Tibial nerve (tissue), 4 donors: ENCODE data around the gene MRPL27.

ENCODE experiments used
- CTCF ChIP-seq, 5 experiments: fragments of 200-600 bp in 3 of 5; fragments of 450-650 bp in 2 of 5; sonication (generic) in 3 of 5; IDR thresholded peaks; one replicate each; pipeline ENCODE4 v1.5.1; 2016 to 2019; ENCODE audit warnings: antibody characterized with exemption in 5 of 5, mild to moderate bottlenecking in 3 of 5, moderate library complexity in 2 of 5
- EP300 ChIP-seq, 2 donors: sonication (generic); formaldehyde crosslinking; IDR thresholded peaks; one replicate each; pipeline ENCODE4 v1.6.1; 2017; ENCODE audit warnings: antibody characterized with exemption in 2 of 2, mild to moderate bottlenecking in 1 of 2
- POLR2A ChIP-seq, 2 donors: fragments of 450-650 bp; IDR thresholded peaks; one replicate each; pipeline ENCODE4 v1.6.1; 2017; ENCODE audit warnings: antibody characterized with exemption in 2 of 2, mild to moderate bottlenecking in 2 of 2, moderate library complexity in 2 of 2

- TF ChIP-seq CTCF (IDR thresholded peaks at IDR 0.05) (no peak), POLR2A (IDR thresholded peaks at IDR 0.05) (no peak), EP300 (IDR thresholded peaks at IDR 0.05) (no peak)
These were observed 7.6 kb upstream of the MRPL27 start for GRCh38 chr17:50380369-50381259.
